GM12801 (cell line): ENCODE data around the gene THADA.

Source experiments
- TF ChIP-seq, protein P1 (sequence below): IDR thresholded peaks from one replicate; pipeline ENCODE4 v1.5.1; 2011; ENCODE audit warnings: control low read depth; ENCODE audit not compliant: insufficient read length; ENCODE audit errors: extremely low read depth

Gene THADA

GRCh38 chr2:43210467-43211303, 385.2 kb downstream of the THADA start:
- TF ChIP-seq, protein P1, sequence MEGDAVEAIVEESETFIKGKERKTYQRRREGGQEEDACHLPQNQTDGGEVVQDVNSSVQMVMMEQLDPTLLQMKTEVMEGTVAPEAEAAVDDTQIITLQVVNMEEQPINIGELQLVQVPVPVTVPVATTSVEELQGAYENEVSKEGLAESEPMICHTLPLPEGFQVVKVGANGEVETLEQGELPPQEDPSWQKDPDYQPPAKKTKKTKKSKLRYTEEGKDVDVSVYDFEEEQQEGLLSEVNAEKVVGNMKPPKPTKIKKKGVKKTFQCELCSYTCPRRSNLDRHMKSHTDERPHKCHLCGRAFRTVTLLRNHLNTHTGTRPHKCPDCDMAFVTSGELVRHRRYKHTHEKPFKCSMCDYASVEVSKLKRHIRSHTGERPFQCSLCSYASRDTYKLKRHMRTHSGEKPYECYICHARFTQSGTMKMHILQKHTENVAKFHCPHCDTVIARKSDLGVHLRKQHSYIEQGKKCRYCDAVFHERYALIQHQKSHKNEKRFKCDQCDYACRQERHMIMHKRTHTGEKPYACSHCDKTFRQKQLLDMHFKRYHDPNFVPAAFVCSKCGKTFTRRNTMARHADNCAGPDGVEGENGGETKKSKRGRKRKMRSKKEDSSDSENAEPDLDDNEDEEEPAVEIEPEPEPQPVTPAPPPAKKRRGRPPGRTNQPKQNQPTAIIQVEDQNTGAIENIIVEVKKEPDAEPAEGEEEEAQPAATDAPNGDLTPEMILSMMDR, result no peak

DNA sequence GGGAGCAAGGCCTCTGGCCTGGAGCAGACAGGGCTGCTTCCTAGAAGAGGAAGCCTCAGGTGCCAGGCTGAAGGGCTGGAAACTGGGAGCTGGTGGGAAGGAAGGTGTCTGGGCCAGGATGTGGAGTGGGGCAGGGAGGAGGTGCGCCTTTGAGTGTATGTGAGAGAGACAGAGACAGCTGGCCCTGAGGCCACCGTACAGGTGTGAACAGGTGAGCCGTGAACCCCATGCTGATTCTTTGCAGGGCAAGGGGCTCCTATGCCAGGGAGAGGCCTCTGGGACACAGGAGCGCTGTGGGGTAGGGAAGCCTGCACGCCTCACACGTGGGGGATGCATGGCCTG, 385.7 kb downstream of the THADA start:
- TF ChIP-seq, protein P1, result no peak

GRCh38 chr2:43209204-43209717, 386.6 kb downstream of the THADA start:
- TF ChIP-seq, protein P1, result no peak

- TF ChIP-seq, protein P1, result no peak
Observed at GRCh38 chr2:43207553-43208300, 388.1 kb downstream of the THADA start.

DNA sequence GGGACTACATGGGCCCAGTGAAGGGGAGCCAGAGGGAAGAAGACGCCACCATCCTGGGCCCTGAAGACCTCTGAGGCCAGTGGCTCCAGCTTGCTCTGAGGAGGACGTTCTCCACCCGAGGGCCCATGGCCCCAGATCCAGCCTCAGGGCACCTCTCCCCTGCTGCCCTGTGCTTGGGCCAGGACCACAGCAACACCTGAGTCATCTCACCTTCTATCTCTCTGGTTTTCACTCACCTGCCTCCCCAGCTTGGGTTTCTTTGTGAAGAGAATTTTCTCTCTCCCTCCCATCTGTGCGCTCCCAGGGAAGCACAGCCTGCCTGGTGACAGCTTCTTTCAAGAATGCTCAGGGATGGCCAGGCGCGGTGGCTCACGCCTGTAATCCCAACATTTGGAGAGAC, 389.2 kb downstream of the THADA start:
- TF ChIP-seq, protein P1, result no peak

- TF ChIP-seq, protein P1, result no peak
Observed at GRCh38 chr2:43203373-43203772, 392.5 kb downstream of the THADA start.

GRCh38 chr2:43202289-43202688, 393.5 kb downstream of the THADA start:
- TF ChIP-seq, protein P1, result no peak
